ENCODE data around the gene HMOX2.

DNA sequence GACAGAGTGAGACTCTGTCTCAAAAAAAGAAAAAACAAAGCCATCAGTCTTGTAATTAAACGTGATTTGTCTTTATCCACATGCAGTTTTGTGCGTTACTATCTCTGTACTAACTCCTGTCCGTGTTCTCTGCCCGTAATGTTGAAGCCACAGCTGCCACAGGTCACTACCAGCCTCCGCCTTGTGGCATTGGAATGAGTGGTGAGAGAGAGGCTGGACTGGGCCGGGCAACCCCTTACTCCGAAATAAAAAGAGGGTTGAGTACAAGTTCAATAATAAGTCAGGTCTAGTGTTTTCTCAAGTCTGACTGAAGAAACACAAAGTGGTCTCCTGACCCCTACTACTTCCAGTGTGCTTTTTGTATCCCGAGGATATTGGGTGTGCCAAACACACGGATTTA, 45.2 kb upstream of the HMOX2 start:
- TF ChIP-seq, protein P1, sequence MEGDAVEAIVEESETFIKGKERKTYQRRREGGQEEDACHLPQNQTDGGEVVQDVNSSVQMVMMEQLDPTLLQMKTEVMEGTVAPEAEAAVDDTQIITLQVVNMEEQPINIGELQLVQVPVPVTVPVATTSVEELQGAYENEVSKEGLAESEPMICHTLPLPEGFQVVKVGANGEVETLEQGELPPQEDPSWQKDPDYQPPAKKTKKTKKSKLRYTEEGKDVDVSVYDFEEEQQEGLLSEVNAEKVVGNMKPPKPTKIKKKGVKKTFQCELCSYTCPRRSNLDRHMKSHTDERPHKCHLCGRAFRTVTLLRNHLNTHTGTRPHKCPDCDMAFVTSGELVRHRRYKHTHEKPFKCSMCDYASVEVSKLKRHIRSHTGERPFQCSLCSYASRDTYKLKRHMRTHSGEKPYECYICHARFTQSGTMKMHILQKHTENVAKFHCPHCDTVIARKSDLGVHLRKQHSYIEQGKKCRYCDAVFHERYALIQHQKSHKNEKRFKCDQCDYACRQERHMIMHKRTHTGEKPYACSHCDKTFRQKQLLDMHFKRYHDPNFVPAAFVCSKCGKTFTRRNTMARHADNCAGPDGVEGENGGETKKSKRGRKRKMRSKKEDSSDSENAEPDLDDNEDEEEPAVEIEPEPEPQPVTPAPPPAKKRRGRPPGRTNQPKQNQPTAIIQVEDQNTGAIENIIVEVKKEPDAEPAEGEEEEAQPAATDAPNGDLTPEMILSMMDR (tag by site-specific recombination; IDR thresholded peaks at IDR 0.05) = no peak
- TF ChIP-seq ZNF24 (tag by site-specific recombination; IDR thresholded peaks at IDR 0.05) = no peak
- TF ChIP-seq MEIS1 (CRISPR knock-in tag; IDR thresholded peaks at IDR 0.05; ENCODE audit: borderline replicate concordance) = no peak
- TF ChIP-seq, protein P2, sequence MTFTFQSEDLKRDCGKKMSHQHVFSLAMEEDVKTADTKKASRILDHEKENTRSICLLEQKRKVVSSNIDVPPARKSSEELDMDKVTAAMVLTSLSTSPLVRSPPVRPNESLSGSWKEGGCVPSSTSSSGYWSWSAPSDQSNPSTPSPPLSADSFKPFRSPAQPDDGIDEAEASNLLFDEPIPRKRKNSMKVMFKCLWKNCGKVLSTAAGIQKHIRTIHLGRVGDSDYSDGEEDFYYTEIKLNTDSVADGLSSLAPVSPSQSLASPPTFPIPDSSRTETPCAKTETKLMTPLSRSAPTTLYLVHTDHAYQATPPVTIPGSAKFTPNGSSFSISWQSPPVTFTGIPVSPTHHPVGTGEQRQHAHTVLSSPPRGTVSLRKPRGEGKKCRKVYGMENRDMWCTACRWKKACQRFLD (tag by site-specific recombination; IDR thresholded peaks at IDR 0.05) = no peak
- TF ChIP-seq, protein P3, sequence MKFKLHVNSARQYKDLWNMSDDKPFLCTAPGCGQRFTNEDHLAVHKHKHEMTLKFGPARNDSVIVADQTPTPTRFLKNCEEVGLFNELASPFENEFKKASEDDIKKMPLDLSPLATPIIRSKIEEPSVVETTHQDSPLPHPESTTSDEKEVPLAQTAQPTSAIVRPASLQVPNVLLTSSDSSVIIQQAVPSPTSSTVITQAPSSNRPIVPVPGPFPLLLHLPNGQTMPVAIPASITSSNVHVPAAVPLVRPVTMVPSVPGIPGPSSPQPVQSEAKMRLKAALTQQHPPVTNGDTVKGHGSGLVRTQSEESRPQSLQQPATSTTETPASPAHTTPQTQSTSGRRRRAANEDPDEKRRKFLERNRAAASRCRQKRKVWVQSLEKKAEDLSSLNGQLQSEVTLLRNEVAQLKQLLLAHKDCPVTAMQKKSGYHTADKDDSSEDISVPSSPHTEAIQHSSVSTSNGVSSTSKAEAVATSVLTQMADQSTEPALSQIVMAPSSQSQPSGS (tag by site-specific recombination; IDR thresholded peaks at IDR 0.05; ENCODE audit: low read depth) = no peak
- no peak for TF ChIP-seq ZBTB1 (tag by site-specific recombination; IDR thresholded peaks at IDR 0.05)
- TF ChIP-seq HOXC10 (CRISPR knock-in tag; IDR thresholded peaks at IDR 0.05) = no peak
- TF ChIP-seq ZNF777 (tag by site-specific recombination; IDR thresholded peaks at IDR 0.05; ENCODE audit: borderline replicate concordance) = no peak
- TF ChIP-seq ZNF423 (tag by site-specific recombination; IDR thresholded peaks at IDR 0.05) = no peak
- no peak for TF ChIP-seq ZNF350 (tag by site-specific recombination; IDR thresholded peaks at IDR 0.05)
- TF ChIP-seq, protein P4, sequence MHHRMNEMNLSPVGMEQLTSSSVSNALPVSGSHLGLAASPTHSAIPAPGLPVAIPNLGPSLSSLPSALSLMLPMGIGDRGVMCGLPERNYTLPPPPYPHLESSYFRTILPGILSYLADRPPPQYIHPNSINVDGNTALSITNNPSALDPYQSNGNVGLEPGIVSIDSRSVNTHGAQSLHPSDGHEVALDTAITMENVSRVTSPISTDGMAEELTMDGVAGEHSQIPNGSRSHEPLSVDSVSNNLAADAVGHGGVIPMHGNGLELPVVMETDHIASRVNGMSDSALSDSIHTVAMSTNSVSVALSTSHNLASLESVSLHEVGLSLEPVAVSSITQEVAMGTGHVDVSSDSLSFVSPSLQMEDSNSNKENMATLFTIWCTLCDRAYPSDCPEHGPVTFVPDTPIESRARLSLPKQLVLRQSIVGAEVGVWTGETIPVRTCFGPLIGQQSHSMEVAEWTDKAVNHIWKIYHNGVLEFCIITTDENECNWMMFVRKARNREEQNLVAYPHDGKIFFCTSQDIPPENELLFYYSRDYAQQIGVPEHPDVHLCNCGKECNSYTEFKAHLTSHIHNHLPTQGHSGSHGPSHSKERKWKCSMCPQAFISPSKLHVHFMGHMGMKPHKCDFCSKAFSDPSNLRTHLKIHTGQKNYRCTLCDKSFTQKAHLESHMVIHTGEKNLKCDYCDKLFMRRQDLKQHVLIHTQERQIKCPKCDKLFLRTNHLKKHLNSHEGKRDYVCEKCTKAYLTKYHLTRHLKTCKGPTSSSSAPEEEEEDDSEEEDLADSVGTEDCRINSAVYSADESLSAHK (tag by site-specific recombination; IDR thresholded peaks at IDR 0.05) = no peak
- TF ChIP-seq ZBTB7A (tag by site-specific recombination; IDR thresholded peaks at IDR 0.05; ENCODE audit: low read depth) = no peak

Data from HEK293 (cell line).